Hypothalamus (tissue), 51 donors: ENCODE results near the gene ZNF747.

Experiments
- DNase-seq, 51 donors: peaks; one replicate each; lab custom pipeline; 2025; lab: John Stamatoyannopoulos, UW

The ZNF747 gene

DNA sequence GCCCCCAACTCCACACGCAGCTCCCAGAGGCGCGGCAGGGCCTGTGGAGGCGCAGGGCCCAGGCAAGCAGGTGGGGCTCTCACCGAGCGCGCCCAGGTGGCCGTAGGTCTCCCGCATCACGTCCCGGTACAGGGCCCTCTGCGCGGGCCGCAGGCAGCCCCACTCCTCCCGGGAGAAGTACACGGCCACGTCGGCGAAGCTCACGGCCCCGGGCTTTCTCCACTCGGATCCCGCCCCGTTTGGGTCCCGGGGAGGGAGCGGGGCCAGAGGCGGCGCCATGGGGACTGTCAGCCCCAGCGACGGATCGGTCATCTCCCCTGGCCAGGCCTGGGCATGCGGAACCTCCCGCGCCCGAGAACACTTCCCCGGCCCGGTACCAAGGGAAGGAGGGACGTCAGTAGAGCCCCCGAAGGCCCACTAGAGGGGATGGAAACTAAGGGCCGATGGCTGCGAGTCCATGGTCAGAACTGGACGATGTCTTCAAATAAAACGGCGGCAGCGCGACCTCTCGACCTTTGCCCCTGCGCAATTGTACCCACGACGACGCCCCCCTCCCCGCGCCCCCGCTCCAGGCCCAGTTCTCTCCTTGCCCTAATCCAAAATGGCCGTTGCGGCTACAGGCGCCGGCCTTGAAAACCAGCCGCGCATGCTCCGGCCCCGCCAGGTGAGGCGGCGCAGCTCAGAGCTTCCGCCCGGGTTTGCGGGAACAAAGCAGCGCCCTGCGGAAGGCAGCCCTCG is at the start of gene ZNF747:
Gene ZNF747, minus strand, starts transcription at position 491 of the 738 bp plus-strand sequence. Its CDS starts 179 bp downstream, at position 312.
- peak; percentile 66 to 97 (median 91) for DNase-seq

DNA sequence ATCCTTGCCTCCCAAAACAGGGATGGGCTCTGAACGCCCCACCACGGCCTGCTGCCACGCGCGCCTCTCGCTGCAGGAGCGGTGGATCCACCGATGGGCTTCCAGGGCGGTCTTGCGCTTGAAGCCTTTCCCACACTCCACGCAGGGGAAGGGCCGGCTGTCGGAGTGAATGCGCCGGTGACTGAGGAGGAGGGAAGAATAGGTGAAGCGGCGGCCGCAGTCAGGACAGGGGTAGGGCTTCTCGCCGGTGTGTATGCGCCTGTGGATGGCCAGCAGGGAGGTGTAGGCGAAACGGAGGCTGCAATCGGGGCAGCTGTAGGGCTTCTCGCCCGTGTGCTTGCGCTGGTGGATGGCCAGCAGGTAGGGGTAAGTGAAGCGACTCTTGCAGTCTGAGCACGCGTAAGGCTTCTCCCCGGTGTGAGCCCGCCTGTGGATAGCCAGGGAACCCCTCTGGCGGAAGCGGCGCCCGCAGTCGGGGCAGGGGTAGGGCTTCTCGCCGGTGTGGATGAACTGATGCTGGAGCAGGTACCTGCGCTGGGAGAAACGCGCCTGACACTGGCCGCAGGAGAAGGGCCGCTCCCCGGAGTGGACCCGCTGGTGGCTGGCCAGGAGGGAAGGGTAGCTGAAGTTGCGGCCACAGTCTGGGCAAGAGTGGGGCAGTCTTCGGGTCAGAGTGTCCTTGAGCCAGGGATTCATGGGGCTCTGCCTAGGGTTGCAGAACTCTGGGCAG is 48.1 kb upstream of the ZNF747 start:
- no peak for DNase-seq

DNA sequence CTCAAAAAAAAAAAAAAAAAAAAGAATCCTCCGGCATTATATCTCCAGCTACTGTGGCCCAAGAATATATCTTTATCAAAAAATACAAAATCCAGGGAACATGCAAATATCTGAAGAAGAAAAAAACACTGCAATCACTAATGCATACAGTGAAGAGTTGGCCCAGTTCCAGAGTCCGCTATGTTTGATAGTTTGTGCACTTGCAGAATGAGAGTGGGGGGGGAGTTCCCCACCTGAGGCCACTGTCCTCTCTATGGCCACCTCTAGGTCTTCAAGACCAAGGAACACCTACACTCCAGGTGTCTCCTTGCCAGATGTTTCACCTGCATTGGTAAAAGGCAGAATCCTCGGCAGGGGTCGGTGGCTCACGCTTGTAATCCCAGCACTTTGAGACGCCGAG is 46.8 kb upstream of the ZNF747 start:
- DNase-seq, result no peak

DNA sequence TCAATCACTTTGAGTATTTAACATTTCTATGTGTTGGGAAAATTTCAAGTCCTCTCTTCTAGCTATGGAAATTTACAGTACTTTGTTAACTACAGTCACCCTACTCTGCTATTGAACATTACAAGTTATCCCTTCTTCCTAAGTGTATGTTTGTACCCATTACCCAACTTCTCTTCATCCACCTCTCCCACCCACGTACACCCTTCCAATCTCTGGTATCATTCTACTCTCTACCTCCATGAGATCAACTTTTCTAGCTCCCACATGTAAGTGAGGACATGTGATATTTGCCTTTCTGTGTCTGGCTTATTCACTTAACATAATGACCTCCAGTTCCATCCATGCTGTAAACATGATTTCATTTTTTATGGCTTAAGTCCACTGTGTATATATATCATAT is 40.0 kb upstream of the ZNF747 start:
- no peak for DNase-seq

DNA sequence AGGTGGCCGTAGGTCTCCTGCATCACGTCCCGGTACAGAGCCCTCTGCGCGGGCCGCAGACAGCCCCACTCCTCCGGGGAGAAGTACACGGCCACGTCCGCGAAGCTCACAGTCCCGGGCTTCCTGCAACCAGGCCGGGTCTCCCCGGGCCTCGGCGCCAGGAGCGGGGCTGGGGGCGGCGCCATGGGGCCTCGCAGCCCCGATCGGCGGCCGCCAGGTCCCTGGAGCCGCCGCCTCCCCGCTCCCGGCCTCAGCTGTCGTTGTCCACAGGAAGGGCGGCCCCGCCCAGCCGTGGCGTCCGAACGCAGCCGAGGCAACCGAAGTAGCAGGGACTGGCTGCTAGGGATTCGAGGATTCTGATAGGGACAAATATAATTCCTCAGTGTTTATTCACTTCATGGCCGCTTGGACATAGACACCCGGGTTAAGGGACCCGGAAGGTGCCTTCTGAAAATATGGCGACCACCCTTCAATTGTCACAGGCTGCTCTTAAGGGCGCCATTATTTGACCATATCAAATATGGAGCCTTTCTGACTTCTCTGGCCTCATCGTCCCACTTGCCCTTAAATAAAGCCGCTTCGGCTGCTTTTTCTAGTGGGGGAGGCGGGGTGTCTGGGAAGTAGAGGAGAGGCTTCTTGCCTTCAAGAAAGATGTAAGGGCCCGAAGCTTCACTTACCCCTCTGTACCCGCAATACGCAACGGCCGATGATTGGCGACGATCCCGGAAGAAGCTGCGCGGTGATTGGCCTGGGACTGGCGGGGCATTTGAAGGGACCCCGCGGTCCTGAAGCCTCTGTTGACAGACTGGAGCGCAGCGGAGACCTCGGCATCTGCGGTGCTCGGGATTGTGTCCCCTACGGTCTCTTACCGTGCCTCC is 37.0 kb upstream of the ZNF747 start, which contains the start of gene ZNF688:
Gene ZNF688, minus strand, starts transcription at position 270 of the 878 bp plus-strand sequence. Its CDS starts 85 bp downstream, at position 185.
- peak; percentile 67 to 96 (median 90) for DNase-seq

DNA sequence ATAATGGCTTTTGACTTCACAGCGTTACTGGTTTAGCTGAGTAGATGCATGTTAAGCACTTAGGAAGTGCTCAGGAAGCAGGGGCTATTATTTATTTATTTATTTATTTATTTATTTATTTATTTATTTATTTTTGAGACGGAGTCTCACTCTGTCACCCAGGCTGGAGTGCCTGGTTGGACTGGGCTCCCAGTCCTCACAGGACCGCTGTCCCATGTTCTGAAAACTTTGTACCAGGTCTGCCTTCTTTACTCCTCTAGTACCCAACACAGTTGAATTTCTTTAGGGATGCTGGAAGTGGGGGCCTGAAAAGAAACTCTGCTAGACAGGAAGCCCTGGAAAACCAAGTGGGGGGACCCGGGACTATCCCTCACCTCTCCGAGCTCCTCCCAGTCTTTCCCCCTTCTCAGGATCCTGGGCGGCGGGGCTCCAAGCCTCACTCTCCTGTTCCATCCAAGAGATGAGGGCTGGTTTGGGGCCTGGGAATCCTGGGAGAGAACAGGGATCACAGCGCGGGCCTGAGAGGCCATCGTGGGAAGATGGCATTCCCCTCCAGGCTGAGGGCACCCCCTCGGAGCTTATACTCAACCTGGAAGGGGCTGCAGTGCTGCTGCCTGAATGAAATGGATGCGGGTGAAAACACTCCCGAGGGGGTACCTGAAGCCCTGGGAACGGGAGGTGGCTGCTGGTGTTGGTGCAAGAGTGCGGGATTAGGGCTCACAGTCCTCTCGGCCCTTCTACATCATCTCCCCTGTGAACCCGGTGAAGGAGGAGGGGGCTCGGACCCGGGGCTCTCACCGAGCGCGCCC is 36.2 kb upstream of the ZNF747 start:
- DNase-seq, result peak in 23 of 51 donors; percentile 27 to 82 (median 45)

DNA sequence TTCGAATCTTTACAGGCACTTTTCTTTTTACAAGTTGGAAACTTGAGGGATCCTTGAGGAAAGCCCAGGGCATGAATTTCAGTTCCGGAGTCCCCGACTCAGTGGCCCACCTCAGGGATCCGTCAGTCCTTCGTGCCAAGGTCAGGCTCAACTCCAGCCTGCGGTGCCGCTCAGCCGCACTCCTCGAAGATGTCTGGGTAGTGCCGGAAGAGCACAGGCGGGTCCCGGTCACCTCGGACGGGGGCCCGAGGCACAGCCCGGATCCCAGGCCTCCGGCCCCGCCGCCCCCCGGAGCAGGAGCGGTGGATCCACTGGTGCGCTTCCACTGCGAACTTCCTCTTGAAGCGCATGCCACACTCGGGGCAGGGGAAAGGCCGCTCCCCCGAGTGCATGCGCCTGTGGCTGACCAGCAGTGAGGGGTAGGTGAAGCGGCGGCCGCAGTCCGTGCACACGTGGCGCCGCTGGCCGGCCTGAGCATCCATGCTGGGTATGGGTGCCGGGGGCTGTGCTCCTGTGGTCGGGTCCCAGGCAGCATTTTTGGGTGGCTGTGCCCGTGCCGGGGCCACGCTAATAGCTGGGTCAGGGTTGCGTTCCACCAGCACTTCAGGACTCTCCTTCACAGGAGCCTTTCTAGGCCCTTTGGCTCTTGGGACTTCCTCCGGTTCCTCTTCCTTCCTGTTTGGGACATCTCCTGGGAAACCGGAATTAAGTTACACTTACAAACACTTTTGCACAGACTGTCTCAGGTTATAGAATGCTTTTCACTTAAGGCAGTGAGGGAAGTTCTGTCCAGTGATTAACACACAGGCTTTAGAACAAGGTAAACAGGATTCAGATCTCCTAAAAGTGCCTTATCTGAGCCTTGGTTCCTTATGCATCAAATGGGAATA is 35.3 kb upstream of the ZNF747 start:
- no peak for DNase-seq

DNA sequence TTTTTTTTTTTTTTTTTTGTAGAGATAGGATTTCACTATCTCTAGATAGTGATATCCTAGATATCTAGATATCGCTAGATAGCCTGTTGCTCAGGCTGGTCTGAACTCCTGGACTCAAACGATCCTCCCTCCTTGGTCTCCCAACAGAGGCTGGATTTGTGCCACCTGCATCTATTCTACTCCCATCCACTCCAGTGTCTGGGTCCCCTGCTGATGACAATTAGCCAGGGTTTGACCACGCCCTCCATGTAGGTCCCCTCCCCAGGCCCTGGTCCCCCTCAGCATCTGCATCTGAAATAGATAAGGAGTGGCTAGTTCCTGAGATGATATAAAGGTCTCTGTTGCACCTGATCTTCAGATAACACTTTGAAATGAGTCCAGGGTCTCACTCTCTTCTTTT is 34.6 kb upstream of the ZNF747 start:
- no peak for DNase-seq

DNA sequence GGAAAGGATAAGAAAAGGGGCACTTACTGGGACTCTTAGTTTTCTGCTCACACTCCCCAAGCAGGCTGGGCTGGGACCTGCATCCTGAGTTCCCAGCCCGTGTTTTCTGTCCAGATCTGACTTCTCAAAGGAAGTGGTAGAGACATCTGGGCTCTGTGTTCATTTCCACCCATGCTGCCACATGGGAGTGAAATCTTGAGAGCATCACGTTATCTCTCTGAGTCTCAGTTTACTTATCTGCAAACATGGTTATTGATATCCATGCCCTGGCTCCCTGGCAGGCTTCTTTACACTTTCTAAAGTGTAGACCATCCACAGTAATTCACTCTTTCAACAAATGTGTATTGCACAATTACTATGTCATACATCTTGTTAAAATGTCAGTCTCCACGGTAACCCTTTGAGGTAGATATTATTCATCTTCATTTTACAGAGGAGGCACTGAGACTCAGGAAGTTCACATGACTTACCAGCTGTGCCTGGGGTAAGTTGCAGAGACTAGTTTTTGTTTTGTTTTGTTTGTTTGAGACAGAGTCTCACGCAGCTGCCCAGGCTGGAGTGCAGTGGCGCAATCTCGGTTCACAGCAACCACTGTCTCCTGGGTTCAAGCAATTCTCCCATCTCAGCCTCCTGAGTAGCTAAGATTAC is 33.5 kb upstream of the ZNF747 start:
- no peak for DNase-seq

DNA sequence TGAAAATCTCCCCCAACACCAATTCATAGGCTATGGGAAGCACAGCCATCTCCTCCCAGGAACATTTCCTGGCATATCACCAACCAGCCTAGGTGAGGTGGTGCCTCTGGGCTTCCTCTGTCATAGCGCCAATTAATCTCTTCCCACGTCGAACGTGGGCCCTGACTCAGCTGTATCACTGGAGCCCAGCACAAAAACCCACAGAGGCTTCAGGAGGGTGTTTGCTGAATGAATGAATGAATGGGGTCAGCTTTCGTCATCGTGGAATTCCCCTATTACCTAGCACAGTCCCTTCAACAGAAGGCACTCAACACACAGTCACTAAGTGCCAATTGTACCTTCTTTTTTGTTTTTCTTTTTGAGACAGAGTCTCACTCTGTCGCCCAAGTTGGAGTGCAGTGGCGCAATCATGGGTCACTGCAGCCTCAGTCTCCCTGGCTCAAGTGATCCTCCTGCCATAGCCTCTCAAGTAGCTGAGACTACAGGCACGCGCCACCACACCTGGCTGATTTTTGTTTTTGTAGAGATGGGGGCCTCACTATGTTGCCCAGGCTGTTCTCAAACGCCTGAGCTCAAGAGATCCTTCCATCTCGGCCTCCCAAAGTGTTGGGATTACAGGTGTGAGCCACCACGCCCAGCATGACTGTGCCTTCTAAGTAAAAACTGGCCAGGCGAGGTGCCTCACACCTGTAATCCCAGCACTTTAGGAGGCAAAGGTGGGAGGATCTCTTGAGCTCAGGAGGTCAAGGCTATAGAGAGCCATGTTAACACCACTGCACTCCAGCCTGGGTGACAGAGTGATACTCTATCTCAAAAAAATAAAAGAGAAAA is 32.7 kb upstream of the ZNF747 start:
- DNase-seq, result no peak

DNA sequence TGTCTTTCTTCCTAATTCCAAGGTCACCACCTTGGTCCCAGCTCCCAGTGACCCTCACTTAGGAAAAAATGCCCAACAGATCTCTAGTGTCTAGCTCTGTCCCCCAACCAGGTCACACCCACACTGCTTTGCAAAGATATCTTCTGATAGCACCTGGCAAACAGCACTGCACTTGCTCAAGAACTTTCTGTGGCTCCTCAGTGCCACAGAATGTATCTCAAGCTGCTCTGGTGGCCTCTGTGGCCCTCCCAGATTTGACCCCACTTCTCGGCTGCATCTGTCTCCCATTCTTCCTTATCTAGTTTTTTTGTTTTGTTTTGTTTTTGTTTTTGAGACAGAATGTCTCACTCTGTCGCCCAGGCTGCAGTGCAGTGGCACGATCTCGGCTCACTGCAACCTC is 31.9 kb upstream of the ZNF747 start:
- no peak for DNase-seq

DNA sequence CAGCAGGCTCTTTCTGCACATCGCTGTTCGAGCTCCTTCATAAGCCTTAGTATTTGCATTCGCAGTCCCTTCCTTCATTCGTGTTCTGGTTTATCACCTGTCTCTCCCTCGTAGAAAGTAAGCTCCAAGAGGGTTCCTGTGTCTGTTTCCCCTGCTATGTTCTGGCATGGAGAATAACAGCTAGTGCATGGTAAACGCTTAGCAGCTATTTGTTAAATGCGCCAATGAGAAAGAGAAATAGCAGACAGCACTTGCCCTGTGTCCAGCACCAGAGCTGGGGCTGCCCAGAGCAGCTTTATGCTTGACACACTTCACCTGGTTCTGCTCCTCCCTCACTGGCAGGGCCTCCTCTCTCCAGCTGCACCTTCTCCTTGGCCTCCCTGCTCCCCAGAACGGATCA is 31.3 kb upstream of the ZNF747 start:
- DNase-seq, result no peak

DNA sequence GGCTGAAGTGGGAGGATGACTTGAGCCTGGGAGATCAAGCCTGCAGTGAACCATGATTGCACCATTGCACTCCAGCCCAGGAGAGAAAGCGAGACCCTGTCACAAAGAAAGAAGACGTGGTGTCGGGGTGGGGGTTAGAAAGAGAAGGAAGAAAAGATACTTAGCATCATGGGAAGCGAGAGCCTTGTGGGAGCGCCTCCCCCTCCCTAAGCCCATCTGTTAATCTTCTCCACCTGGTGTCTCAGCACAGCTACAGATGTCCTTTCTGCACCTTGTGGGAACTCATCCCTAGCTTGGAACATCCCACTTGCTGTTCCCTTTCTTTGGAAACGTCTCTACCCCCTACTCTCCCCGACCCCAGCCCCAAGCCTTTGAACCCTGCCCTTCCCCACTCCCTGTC is 30.9 kb upstream of the ZNF747 start:
- no peak for DNase-seq

DNA sequence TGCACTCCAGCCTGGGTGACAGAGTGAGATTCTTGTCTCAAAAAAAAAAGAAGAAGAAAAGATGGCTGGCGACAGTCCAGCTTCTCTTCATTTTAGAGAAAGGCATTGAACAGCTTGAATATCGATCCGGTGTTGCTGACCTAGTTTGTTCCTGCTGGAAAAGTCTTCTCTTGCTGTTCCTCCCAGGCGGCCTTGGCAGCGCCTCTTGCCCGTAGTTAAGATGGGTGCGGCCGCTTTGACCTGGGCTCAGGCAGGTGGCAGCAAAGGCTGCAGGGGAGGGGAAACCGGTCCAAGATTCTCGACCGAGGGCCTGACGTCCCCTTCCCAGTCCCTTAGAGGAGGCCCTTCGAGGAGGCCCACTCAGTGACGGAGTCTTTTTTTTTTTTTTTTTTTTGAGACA is 27.4 kb upstream of the ZNF747 start:
- DNase-seq, result no peak

DNA sequence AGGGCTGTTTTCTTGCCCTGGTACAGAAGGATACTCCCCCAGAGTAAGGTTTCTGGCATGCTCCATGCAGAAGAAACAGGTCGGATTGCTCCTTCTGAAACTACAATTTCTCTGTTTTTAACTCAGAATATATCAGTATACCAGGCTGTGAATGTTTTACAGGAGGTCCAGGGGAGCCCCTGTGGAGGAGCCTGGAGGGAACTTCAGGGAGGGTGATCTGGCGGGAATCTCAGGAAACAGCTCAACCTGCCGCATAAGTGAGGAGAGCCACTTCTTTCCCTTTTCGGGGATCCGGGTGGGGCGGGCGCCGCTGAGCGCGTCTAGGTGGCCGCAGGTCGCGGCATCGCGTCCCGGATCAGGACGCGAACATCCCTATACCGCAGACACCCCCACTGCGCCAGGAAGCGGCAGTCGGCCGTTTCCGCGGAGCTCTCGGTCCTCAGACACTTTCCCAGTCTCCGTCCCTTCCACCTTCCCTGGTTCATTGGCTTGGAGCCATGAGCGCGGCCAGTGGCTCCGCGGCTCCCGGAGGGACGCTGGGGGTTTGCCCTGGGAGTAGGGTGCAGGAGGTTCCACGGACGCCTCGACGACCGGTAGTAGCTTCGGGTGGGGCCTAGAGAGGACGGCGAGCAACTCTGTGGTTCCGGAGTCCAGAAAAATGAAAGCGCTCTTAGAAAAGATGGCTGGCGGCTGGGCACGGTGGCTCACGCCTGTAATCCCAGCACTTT is 26.6 kb upstream of the ZNF747 start:
- DNase-seq, result peak in 11 of 51 donors; percentile 3 to 23 (median 8)

DNA sequence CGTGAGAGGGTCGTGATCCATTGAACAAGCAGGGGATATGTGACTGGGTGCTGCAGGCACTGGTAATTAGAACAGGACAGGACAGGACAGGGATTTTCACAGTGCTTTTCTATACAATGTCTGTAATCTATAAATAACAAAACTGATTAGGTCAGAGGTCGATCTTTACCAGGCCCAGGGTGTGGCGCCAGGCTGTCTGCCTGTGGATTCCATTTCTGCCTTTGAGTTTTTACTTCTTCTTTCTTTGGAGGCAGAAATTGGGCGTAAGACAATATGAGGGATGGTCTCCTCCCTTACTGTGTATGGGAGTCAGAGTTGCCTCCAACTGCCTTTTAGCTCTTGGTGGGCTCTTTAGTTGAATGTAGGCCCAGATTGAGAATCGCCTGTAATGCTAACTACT is 25.0 kb upstream of the ZNF747 start:
- no peak for DNase-seq

DNA sequence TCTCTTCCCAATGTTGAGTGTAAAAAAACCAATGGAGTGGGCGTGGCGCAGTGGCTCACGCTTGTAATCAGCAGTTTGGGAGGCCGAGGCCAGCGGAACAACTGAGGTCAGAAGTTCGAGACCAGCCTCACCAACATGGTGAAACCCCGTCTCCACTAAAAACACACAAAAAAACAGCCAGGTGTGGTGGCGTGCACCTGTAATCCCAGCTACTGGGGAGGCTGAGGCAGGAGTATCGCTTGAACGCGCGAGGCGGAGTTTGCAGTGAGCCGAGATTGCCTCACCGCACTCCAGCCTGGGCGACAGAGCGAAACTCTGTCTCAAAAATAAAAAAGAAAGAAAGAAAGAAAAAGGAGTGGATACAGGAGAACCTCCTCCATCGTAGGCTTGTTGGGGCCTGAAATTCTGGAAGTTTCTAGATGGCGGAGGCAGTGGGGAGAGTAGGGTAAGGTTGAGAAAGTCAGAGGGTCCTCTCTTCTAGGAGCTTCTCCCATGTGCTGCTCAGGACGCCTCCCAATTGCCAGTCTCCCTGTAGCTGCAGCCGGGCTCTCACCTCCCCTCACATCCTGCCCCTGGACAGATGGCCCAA is 24.2 kb upstream of the ZNF747 start:
- no peak for DNase-seq
